OCI-LY3 (cell line): ENCODE measurements around the gene CMSS1.

Experiments used
- EZH2phosphoT487 ChIP-seq: fragments of 200-600 bp; shearing (Covaris generic); IDR thresholded peaks from 2 replicates; pipeline ENCODE4 v1.6.1; 2018; ENCODE audit warnings: antibody characterized with exemption, mixed run types, low read depth
- TF ChIP-seq, protein P1 (sequence below): fragments of 200-600, 300-600 bp; sonication (generic); IDR thresholded peaks from 2 replicates; pipeline ENCODE4 v1.5.1; 2014; ENCODE audit warnings: antibody characterized with exemption, low read length, low read depth

DNA sequence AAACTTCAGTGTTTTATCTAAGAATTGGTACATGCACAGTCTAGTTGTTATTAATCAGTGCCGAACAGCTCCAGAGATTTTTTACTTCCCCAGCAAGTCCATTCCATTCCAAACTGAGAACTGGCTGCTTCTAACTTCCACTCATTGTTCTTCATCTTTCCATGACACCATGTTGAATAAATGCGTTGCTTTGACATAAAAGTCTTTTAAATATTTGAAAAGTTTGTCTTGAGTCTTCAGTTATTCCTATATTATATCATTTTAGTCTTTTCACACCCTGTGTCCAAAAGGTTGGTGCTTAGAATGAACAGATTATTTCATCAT lies 65.4 kb downstream of the CMSS1 start:
- TF ChIP-seq, protein P1, sequence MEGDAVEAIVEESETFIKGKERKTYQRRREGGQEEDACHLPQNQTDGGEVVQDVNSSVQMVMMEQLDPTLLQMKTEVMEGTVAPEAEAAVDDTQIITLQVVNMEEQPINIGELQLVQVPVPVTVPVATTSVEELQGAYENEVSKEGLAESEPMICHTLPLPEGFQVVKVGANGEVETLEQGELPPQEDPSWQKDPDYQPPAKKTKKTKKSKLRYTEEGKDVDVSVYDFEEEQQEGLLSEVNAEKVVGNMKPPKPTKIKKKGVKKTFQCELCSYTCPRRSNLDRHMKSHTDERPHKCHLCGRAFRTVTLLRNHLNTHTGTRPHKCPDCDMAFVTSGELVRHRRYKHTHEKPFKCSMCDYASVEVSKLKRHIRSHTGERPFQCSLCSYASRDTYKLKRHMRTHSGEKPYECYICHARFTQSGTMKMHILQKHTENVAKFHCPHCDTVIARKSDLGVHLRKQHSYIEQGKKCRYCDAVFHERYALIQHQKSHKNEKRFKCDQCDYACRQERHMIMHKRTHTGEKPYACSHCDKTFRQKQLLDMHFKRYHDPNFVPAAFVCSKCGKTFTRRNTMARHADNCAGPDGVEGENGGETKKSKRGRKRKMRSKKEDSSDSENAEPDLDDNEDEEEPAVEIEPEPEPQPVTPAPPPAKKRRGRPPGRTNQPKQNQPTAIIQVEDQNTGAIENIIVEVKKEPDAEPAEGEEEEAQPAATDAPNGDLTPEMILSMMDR = no peak
- TF ChIP-seq EZH2phosphoT487 = no peak
